ENCODE results near the gene TEKTIP1. TPM values are rescaled to one million over a fixed set of nuclear protein-coding genes. Genes with fewer than 3 reads are reported as not detected.
"Not testable (repeated sequence)": the region's sequence is repeated elsewhere in the genome, so short reads cannot be mapped to it uniquely, and the experiment has no call there.

The TEKTIP1 gene
- polyA plus RNA-seq, 1 donor = 5.1 TPM

DNA sequence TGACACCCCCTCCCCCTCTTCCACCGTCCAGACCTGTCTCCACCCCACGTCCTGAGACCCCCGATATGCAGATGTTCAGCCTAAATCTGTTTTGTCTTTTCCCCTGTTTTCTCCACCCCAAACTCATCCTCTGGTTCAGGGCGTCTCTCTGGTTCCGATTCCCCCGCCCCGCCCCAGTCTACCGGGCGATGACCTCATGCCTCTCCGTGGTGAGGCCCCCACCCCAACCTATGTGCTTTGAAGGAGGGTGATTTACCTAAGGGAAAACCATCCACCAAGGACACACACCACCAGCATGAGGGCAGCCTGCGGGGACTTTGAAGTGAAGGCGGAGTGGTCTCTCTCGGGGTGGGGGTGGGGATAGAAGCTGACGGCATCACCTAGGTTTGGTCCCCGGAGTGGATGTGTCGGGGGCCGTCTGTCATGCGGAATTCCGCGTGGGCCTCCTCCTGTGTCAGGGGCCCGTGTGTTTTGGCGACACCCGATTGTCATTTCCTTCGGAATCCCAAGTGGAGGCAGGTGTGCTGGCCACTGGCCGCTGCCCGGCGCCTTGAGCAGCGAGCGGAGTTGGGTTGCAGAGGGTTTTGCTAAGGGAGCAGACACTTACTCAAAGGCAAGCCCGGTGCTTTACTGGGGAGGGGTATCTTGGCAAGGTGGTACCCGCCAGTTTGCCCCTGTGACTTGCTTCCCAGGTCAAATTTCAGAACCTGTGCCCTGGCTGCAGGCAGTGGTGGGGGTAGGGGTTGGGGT, 31.4 kb upstream of the TEKTIP1 start:
- DNase-seq = no peak

DNA sequence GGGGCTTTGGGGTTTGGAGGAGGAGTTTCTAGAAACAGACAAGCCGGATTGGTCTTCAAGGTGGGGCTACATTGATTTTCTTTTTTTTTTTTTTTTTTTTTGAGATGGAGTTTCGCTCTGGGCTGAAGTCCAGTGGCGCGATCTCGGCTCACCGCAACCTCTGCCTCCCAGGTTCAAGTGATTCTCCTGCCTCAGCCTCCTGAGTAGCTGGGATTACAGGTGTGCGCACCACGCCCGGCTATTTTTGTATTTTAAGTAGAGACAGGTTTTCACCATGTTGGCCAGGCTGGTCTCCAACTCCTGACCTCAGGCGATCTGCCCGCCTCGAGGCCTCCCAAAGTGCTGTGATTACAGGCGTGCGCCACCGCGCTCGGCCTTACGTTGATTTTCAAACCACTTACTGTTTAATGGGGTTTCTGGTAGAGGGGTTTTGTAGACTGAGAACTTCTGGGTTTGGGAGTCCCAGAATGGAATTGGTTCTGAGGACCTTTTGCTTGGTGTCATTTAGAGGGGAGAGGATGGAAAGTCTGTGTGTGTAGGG, 30.8 kb upstream of the TEKTIP1 start:
- DNase-seq = not testable (repeated sequence)

DNA sequence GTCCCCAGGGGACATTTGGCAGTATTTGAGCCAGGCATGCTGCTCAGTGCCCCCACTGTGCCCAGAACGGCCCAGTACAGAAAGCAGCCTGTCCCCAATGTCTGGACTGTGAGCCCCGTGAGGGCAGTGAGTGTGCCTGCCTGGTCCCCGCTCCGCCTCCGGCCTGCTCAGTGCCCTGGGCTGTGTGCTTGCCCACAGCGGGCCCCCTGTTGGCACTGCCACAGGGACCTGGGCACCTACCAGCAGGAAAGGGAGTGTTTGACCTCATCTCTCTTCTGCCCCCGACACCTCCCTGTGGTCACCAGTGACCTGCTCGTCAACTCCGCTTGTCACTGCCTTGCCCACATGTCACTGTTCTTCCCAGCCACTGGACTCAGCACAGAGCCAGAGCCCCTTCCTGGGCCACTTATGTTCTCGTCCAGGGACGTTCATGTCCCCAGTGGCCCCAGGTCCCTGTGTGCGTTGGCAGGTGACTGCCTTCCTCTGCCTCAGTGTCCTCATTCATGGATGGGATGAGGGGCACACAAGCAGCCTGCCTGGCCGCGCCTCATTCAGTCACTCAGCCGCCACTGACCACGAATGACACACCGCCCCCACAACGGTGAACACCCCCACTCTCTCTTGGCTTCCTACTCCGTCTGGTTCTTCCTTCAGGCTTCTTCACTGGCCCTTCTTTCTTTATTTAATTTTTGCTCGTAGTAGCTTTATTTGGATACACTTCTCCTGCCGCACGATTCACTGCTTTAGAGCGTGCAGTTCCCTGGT, 30.0 kb upstream of the TEKTIP1 start:
- DNase-seq = no peak

DNA sequence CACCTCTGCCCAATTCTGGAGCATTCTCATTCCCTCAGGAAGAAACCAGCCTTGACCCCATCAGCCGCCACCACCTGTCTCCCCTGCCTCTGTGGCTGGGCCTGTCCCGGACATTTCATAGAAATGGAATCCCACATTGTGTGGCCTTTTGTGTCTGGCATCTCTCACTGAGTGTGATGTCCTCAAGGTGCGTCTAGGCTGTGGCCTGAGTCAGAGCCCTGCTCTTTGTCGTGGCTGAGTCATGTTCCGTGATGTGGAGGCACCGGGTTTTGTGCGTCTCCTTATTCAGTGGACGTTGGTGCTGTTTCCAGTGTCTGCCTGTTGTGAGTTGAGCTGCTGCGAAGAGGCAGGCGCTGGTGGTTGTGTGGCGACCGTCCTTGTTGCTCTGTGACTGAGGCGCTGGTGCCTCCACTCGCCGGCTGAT, 29.4 kb upstream of the TEKTIP1 start:
- no peak for DNase-seq

DNA sequence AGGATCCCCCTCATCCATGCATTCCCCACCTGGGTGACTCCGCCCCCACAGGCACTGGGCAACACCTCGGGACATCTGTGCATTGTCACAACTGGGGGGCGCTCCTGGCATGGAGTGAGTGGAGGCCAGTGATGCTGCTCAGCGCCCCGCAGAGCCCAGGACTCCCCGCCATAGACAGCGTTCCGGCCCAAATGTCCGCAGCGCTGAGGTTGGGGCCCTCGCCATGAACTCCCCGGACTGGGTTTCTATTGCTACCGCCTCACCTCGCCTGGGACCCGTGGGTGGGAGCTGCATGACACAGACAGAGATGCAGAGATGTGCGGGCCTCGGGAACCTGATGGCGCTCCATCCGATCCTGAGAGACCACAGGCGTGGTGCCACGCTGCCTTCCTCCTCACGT, 28.2 kb upstream of the TEKTIP1 start:
- DNase-seq = no peak

DNA sequence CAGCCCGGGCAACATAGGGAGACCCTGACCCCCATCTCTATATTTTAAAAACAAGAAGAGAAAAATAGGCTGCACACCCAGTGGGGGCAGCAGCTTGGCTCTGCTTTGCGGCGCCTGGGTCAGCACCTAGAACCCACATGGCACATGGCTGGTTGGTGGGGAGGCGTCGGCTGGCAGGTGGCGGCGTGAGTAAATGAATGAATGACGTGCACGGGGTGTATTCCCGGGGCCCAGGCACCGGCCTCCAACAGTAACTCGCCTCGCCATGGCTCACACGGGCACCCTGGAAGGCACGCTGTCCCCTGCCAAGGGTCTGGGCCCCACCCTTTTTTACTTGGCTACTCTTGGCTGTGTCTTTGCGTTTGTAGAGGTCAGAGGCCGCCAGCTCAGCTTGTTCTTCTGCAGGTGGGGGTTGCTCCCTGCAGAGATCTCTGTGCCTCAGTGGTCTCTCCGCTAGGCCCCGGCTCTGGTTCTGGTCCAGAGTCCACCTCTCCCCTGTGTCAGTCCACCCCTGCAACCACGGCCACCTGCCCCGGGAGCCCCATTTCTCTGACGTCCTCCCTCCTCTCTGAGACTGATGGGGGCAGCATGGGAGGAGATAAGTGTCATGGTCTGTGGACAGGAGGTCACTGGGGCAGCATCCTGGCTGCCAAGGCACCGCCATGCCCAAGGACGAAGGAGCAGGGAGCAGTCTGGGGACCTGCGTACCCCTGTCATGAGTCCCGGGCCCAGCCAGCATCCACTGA, 27.3 kb upstream of the TEKTIP1 start:
- no peak for DNase-seq

DNA sequence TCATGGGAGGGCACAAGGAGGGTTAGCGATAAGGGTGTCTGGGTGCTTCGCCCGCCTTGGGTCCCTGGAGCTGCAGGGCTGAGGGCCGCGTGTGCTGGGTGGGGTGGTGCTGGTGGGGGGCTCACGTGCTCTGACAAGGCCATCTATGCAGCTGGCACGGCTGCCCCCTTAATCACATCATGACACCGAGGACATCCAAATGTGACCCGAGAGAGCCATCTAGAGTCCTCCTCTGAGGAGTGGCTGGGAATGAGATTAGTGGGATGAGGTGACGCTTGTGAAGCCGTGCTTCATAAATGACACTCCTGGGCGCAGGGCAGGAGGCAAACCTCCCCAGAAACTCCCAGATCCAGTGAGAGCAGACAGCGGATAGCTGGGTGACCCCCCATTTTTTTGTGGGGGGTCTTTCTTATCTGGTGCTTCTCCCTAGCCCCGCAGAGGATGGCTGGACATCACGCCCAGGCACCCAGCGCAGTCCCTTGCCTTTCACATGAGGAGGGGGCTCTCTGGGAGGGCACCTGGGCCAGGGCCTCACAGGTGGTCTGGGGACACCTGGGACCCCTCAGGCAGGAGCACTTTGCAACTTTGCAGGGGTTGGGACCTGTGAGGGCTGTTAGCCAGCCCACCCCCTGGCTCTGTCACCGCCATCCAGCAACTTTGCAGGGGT, 26.3 kb upstream of the TEKTIP1 start:
- no peak for DNase-seq

DNA sequence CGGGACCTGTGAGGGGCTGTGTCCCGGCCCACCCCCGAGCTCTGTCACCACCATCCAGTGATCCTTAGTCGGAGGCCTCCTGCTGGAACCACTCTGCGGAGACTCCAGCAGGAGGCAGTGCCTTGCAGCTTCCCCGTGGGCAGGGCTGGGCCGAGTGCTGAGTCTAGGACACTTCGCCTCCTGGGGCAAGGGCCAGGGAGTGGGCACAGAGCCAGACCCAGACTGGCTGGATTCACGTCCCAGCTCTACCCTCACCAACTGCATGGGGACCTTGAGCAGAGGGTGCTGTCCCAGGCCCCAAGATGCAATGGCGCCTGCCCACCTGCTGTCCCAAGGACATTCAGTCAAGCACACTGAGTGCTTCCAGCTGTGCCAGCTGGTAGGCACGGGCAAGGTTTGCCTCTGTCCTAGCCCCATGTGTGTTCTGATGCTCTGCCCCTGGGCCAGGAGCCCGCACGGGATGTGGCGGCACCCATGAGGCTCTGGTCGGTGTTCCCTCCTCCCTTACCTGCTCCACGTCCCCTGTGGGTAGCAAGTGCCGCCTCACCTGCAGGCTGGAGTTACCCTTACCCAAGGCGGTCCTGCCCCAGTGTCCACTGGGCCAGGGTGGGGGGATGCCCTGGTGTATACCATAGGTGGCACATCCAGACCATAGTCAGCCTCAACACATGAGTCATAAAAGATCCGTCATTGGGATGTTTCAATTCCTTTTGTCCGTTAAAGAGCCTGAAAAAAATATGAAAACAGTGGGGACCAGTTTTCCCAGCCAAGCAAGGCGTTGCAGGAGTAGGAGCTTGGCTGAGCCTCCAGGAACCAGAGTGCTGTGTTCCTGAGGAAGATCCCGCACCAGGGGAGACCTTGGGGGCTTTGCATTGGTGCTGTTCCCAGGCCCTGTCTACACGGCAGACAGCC, 25.5 kb upstream of the TEKTIP1 start:
- DNase-seq = no peak

DNA sequence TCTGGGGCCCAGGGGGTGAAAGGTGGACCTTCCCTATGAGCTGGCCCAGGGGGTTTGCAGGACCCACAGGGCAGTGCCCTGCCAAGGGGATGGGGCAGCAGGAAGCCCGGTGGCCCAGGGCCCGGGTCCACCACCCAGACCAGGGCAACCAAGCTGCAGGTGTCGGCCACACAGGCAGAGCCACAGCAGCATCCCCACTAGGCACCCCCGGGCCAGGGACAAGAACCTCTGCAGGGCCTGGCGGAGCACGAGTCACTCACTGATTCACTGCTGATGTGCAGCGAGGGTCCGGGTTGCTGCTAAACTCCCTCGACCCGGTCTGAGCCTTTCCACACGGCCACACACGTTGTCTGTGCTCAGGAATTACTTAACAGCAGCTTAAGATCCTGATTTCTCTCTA, 24.0 kb upstream of the TEKTIP1 start:
- no peak for DNase-seq

DNA sequence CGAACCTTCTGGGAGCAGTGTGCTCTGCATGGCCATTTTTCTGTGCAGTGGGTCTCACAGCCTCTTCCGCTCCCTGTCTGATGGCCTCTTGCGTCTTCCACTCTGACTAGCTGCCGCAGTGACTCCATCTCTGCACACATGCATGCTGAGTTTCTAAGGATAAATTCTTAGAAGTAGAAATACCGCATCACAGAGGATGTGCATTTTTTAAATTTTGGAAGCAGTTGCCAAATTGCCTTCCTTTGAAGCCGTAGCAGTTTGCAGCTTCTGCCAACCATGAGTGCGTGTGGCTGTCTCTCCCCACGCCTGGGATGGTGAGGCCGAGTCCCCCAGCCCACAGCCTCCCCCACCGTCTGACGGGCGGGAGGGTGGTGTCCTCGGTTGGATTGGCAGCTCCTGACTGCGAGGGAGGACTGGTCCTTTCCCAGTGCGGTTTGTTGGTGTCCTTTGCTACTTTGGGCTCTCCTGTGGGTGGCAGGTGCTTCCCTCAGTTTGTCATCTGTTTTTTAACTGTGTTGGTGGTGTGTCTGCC, 23.0 kb upstream of the TEKTIP1 start:
- DNase-seq = no peak

DNA sequence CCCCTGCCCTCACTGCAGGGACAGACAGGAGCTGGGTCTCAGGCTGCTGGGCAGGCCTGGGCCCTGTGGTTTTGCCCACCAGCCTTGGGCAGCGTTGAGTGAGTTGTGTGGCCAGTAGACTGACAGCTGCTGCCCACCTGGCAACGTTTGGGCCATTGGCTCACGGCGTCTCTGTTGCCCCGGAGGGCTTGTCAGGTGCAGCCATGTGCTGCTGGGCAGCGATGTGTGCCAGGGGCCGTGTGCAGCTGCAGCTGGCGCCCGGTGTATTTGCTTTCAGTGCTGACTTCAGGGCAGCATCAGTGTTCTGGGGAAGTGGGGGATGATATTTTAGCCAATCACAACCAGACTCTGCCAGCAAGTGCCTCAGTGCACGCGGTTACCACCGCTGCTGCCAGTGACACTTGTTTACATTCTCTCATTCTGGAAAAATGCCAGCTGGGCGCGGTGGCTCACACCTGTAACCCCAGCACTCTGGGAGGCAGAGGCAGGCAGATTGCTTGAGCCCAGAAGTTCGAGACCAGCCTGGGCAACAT, 22.2 kb upstream of the TEKTIP1 start:
- no peak for DNase-seq

DNA sequence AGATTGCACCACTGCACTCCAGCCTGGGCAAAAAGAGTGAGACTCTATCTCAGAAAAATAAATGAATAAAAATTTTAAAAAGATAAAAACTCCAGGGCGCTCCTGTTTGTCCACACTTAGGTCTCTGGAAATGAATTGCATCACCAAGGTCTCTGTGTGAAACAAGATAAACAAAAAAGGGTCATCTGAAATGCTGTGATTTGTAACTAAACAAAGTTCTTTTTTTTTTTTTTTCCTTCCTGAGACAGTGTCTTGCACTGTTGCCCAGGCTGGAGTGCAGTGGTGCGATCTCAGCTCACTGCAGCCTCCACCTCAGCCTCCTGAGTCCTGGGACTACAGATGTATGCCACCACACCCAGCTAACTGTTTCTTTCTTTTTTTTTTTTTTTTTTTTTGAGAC, 21.3 kb upstream of the TEKTIP1 start:
- no peak for DNase-seq

DNA sequence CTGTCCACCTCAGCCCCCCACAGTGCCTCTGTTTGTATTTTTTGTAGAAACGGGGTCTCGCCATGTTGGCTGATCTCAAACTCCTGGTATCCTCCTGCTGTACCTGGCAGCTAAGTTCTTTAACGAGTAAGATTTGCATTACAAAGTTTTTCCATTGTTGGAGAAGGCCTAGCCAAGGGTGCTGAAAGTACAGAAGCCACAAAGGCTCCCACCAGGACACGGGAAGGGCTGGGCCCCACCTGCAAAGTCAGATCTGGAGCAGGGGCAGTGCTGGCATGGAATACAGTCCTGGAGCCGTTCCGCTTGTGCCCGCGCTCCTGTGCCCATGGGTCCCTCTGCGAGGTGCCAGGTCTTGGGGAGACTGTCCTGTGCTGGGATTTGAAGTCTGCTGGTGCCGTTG, 20.7 kb upstream of the TEKTIP1 start:
- DNase-seq = no peak

DNA sequence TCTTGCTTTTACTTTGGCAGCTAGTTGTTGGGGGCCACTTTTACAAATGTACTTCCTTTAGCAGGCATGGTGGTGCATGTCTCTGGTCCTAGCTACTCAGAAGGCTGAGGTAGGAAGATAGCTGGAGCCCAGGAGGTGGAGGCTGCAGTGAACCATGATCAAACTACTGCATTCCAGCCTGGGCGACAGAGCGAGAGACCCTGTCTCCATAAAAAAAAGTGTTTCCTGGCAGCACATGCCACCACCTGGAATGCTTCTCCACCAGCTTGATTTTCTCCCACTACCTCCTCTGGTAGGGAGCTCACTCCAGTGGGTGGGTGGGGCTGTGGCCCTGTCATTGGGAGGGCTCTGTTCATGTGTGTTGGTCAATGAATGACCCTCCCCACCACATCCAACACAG, 20.3 kb upstream of the TEKTIP1 start:
- no peak for DNase-seq

DNA sequence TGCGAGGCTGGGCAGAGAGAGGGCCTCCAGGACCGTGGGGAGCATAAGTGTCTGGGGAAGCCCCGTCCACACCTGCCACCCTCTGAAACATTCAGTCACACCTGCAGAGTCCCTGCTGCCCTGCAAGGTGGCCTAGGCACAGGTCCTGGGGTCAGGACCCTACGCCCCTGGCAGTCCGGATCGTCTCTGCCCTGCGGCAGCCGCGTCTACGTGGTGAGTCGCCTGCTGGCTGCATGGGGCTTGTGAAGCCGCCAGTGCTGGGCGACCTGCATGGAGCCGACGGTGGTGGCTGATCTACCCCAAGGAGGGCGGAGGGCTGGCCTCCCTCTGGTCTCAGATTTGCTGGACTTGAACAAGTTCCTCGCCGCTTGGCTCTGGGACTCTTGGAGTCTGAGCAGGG, 19.8 kb upstream of the TEKTIP1 start:
- DNase-seq = no peak

DNA sequence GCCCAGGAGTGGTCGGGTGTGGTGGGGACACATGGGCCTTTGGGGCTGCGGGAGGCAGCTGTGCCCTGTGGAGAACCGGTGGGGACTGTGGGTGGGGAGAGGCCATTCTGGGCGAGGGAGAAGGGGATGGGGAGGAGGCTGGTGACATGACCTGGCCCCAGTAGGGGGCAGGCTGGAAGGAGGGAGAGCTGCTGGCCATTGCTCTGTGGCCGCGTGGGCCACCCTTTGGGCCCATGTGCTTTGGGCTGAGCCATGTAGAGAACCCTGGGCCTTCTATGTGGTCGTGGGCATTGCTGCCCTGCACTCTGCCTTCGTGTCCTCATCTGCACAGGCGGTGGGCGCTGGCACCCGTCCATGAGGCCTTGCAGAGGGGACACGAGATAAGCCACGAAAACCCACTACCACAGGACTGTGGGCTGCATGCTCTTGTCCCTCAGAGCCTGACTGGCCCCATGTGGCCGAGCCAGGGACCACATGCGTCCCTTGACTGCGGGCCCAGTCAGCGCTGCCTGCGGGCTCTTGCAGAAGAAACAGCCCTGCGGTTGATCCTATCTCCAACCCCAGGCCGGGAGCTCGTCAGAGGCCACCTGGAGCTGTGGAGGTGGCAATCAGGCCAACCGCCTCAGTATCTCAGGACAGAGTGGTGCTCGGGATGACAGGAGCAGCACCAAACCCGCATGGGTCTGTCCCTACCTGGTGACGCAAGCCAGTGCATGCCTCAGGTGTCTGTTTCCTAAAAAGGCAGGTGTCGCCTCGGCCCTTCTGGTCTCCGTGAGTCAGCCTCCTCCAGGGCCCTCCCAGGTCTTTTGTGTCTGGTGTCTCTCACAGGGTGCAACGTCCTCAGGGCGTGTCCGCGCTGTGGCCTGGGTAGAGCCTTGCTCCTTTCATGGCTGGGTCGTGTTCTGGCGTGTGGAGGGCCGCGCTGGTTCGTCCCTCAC, 18.5 kb upstream of the TEKTIP1 start:
- no peak for DNase-seq

DNA sequence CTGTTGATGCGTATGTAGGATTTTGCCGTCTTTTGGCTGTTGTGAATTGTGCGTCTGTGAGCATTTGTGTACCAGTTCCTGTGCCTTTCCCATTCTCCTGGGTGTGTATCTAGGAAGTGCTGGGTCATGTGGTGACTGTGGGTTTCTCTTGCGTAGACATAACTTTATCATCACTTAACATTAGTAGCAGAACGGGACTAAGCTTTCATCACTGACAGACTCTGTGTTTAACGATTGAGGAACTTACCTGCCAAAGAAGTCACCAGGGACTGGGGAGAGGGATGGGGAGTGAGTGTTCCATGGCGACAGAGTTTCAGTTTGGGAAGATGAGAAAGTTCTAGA, 17.9 kb upstream of the TEKTIP1 start:
- no peak for DNase-seq

DNA sequence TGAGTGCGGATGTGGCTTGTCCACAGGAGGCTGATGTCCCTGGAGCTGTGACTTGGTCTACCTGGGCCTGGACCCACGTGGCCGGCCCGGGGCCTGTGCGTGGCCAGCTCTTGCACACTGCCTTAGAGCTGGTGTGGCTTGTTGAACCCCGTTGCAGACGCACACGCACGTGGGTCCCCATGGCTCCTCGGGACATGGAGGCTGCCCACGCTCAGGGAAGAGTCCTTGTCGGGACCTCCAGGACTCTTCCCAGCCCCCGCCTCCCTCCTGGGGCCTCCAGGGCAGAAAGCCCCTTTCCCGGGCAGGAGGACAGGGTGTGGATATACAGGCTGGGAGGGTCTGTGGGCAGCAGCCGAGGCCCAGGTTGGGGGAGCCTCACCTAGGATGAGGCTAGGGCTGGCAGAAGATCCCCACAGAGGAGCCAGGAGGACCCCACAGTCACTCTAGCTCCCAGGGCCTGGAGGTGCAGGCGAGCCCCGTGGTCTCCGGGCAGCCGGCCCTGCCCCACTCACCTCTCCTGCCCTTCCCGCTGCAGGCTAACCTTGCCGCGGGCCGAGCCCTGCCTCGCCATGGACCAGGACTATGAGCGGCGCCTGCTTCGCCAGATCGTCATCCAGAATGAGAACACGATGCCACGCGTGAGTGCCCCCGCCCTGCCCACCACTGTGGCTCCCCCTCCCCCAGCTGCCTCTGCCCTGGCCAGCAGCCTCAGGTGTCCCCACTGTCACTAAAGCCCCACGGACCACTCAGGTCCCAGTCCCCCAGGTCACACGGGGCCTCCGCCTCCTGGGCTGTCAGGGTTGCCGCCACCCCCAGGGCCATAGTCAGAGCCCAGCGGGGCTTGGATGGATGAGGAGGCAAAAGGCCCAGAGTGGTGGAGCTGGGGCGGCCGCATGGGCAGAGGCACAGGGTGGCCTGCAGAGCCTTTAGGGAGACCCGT, 16.3 kb upstream of the TEKTIP1 start:
- no peak for DNase-seq
